Panc1 (cell line): Measurements from ENCODE around the gene MIPOL1. TPM values are rescaled to one million over a fixed set of nuclear protein-coding genes. Genes with fewer than 3 reads are reported as not detected.

Source experiments
- ATAC-seq: fragments of 200-7000 bp; cut with Tn5 transposase; 2 replicates; pipeline ENCODE4 v1.9.1; 2020; ENCODE audit warnings: mild to moderate bottlenecking, moderate library complexity
- BruUV-seq: library from RNA; stranded (reverse); fragments of 400-500 nt; replicated peaks from 2 replicates; lab custom pipeline; 2021; lab: Mats Ljungman, UMichigan
- CTCF ChIA-PET: fragments of 300-600 bp; sonication (Branson Sonifier 250); formaldehyde crosslinking; loops from one replicate; lab custom pipeline; 2022; ENCODE audit warnings: antibody characterized with exemption; lab: Charles Lee
- POLR2A ChIA-PET: fragments of 300-600 bp; sonication (Branson Sonifier 250); formaldehyde crosslinking; loops from one replicate; lab custom pipeline; 2022; ENCODE audit warnings: antibody characterized with exemption; lab: Charles Lee
- DNase-seq: peaks from one replicate; pipeline ENCODE4 v3.0.0-alpha.2; 2010; ENCODE audit warnings: low read depth, low spot score
- H3K27ac ChIP-seq: 2 replicates; pipeline ENCODE4 v1.5.1; 2011; ENCODE audit warnings: mild to moderate bottlenecking, low read length, inconsistent platforms
- H3K27me3 ChIP-seq: fragments of 200-500 bp; sonication (Bioruptor generic); 2 replicates; pipeline ENCODE4 v1.6.0; 2014; ENCODE audit warnings: low read length, inconsistent platforms; ENCODE audit not compliant: control insufficient read depth, insufficient read depth
- H3K36me3 ChIP-seq: fragments of 200-500 bp; sonication (Bioruptor generic); 2 replicates; pipeline ENCODE4 v1.5.1; 2014; ENCODE audit warnings: inconsistent platforms, mild to moderate bottlenecking, low read length, moderate library complexity; ENCODE audit not compliant: control insufficient read depth, insufficient read depth
- H3K4me1 ChIP-seq: 2 replicates; pipeline ENCODE4 v1.5.1; 2011; ENCODE audit warnings: inconsistent platforms, mild to moderate bottlenecking, low read length, moderate library complexity; ENCODE audit not compliant: control insufficient read depth, insufficient read depth
- H3K4me3 ChIP-seq, 2 experiments: 2 replicates each; pipeline ENCODE4 v1.5.1; 2011 to 2012; ENCODE audit warnings: low read depth in 2 of 2, low read length in 2 of 2, mild to moderate bottlenecking in 2 of 2, inconsistent platforms in 1 of 2, moderate library complexity in 1 of 2
- H3K9me3 ChIP-seq: fragments of 200-500 bp; sonication (Bioruptor generic); 2 replicates; pipeline ENCODE4 v1.5.1; 2014; ENCODE audit warnings: low read depth, mild to moderate bottlenecking, inconsistent platforms, low read length, moderate library complexity; ENCODE audit not compliant: control insufficient read depth, insufficient read depth
- CTCF ChIP-seq: fragments of 450-650 bp; IDR thresholded peaks from 2 replicates; pipeline ENCODE4 v1.5.1; 2017; ENCODE audit warnings: mild to moderate bottlenecking
- POLR2AphosphoS5 ChIP-seq: IDR thresholded peaks from 2 replicates; pipeline ENCODE4 v1.6.1; 2012; ENCODE audit warnings: mild to moderate bottlenecking, low read depth, low read length, moderate library complexity
- REST ChIP-seq, 2 experiments: IDR thresholded peaks; 2 replicates each; pipeline ENCODE4 v1.6.1; 2011 to 2012; ENCODE audit warnings: low read depth in 2 of 2, control low read depth in 1 of 2, low read length in 1 of 2, mild to moderate bottlenecking in 1 of 2, moderate library complexity in 1 of 2; ENCODE audit not compliant: insufficient read depth in 1 of 2
- SIN3A ChIP-seq: IDR thresholded peaks from 2 replicates; pipeline ENCODE4 v1.6.1; 2012; ENCODE audit warnings: low read depth, mild to moderate bottlenecking, low read length, moderate library complexity, borderline replicate concordance; ENCODE audit not compliant: insufficient read depth
- TCF7L2 ChIP-seq: IDR thresholded peaks from 2 replicates; pipeline ENCODE4 v1.6.1; 2011; ENCODE audit warnings: mild to moderate bottlenecking, low read depth, low read length, inconsistent platforms
- in situ Hi-C: cut with HindIII; loops from 2 replicates; pipeline ENCODE4 v1.10.0; 2016; ENCODE audit warnings: low sequenced_read_pairs, low pct_unique_long_range_greater_than_20kb
- intact Hi-C: fragments of 100-400 bp; cut with micrococcal nuclease; formaldehyde crosslinking; loops from one replicate; pipeline ENCODE4 v1.10.0; 2022; ENCODE audit not compliant: unreplicated experiment
- total RNA-seq: library from RNA; stranded (reverse); gene quantifications from one replicate; pipeline ENCODE4 v1.2.1, GENCODE V29; 2021; ENCODE audit not compliant: unreplicated experiment

MIPOL1 gene
- total RNA-seq, 1 experiment from 2014 or later, result 12.8 TPM

GRCh38 chr14:37318938-37319337, 121.2 kb downstream of the MIPOL1 start:
- no peaks in the 10 kb centered on the region for H3K27me3 ChIP-seq
- H3K9me3 ChIP-seq, result no peaks in the 10 kb centered on the region
- no peaks in the 10 kb centered on the region for H3K4me1 ChIP-seq
- POLR2A ChIA-PET, result no interaction called here
- no peaks in the 10 kb centered on the region for H3K36me3 ChIP-seq
- TF ChIP-seq REST (IDR thresholded peaks at IDR 0.05; ENCODE audit: insufficient read depth in 1 of 2, low read depth in 2 of 2, low read length in 1 of 2) (no peak), POLR2AphosphoS5 (no peak), SIN3A (no peak)
- intact Hi-C loops (no loop called here), in situ Hi-C loops (no loop called here)
- CTCF ChIA-PET, result no interaction called here
- no peak overlapping the region for H3K4me3 ChIP-seq
- no TSS peak for BruUV-seq
- no peak overlapping the region for H3K27ac ChIP-seq
- no peak for DNase-seq
- no peak for ATAC-seq

GRCh38 chr14:37320106-37320505, 122.4 kb downstream of the MIPOL1 start:
- intact Hi-C loops (no loop called here), in situ Hi-C loops (no loop called here)
- no peak overlapping the region for H3K27ac ChIP-seq
- ATAC-seq (no peak), DNase-seq (no peak)
- no peaks in the 10 kb centered on the region for H3K9me3 ChIP-seq
- POLR2A ChIA-PET, result no interaction called here
- no peaks in the 10 kb centered on the region for H3K4me1 ChIP-seq
- CTCF ChIA-PET, result no interaction called here
- H3K4me3 ChIP-seq, result no peak overlapping the region
- TF ChIP-seq CTCF, result no peak
- no peak for TF ChIP-seq POLR2AphosphoS5
- no peak for TF ChIP-seq SIN3A
- TF ChIP-seq REST (IDR thresholded peaks at IDR 0.05; ENCODE audit: insufficient read depth in 1 of 2, low read depth in 2 of 2, low read length in 1 of 2), result no peak
- TF ChIP-seq TCF7L2, result no peak
- BruUV-seq, result no TSS peak
- H3K27me3 ChIP-seq, result no peaks in the 10 kb centered on the region
- H3K36me3 ChIP-seq, result no peaks in the 10 kb centered on the region
